BJ (cell line): ENCODE results near the gene PDE6B. TPM values are rescaled to one million over a fixed set of nuclear protein-coding genes. Genes with fewer than 3 reads are reported as not detected.

Experiments used
- CTCF ChIA-PET: fragments of 350-600 bp; formaldehyde crosslinking; extraction: SDS; loops from one replicate; lab custom pipeline; 2021; ENCODE audit warnings: antibody characterized with exemption, inconsistent platforms; lab: Yijun Ruan, JAX
- POLR2A ChIA-PET: fragments of 300-600 bp; sonication (Branson Sonifier 250); formaldehyde crosslinking; extraction: SDS; loops from one replicate; lab custom pipeline; 2021; ENCODE audit warnings: antibody characterized with exemption; lab: Charles Lee
- DNase-seq: peaks from one replicate; pipeline ENCODE4 v3.0.0-alpha.2; 2011; ENCODE audit warnings: low read depth
- H3K27me3 ChIP-seq: 2 replicates; pipeline ENCODE4 v1.6.0; 2011; ENCODE audit warnings: low read length; ENCODE audit not compliant: control insufficient read depth, insufficient read depth
- H3K36me3 ChIP-seq: 2 replicates; pipeline ENCODE4 v1.5.1; 2011; ENCODE audit warnings: low read length; ENCODE audit not compliant: control insufficient read depth, insufficient read depth
- H3K4me3 ChIP-seq: 2 replicates; pipeline ENCODE4 v1.5.1; 2011; ENCODE audit warnings: low read depth, mild to moderate bottlenecking, control low read depth, low read length
- polyA plus RNA-seq: library from polyadenylated mRNA; depleted of rRNA; stranded (reverse); fragments of >200 nt; gene quantifications from 2 replicates; pipeline ENCODE4 v1.2.3, GENCODE V29; 2011
- TF ChIP-seq, protein P1 (sequence below): IDR thresholded peaks from 2 replicates; pipeline ENCODE4 v1.5.1; 2011; ENCODE audit warnings: low read depth, mild to moderate bottlenecking, control low read depth, inconsistent platforms, low read length, moderate library complexity; ENCODE audit not compliant: insufficient read depth

Gene PDE6B
- polyA plus RNA-seq, 1 experiment: 0.10 TPM

DNA sequence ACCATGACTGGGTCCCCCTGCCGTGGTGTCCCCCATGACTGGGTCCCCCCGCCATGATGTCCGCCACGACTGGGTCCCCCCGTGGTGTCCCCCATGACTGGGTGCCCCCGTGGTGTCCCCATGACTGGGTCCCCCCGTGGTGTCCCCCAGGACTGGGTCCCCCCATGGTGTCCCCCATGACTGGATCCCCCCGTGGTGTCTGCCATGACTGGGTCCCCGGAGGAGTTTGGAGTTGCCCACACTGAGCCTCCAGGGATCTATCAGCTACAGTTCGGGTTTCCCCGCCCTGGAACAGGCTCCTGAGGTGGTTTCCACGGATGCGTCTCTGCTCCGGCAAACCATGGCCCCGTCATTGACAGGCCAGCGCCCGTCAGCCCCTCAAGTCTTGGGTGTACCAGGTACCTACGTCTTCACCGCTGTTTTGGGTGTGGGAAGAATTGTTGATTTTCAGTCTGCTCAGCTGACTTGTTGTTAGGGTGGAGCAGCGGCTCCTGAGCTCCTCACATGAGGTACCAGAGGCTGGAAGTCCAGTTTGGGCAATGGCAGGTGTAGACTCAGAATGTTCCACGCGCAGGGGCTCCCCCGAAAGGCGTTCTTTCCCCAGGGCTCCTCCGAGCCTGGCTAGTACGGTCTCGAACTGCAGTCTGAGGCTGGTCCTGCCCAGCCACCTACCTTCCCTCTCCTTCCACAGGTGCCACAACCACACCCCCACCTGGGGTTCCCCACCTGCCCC, 8.3 kb upstream of the PDE6B start:
- DNase-seq: no peak
- CTCF ChIA-PET: no interaction called here
- POLR2A ChIA-PET: no interaction called here
- Histone ChIP-seq H3K36me3 (no peaks in the 10 kb centered on the region), H3K4me3 (no peak overlapping the region), H3K27me3 (0 out of 2 replicates have a peak, but pooled peaks cover 1% of the 10 kb centered on the region)
- TF ChIP-seq, protein P1, sequence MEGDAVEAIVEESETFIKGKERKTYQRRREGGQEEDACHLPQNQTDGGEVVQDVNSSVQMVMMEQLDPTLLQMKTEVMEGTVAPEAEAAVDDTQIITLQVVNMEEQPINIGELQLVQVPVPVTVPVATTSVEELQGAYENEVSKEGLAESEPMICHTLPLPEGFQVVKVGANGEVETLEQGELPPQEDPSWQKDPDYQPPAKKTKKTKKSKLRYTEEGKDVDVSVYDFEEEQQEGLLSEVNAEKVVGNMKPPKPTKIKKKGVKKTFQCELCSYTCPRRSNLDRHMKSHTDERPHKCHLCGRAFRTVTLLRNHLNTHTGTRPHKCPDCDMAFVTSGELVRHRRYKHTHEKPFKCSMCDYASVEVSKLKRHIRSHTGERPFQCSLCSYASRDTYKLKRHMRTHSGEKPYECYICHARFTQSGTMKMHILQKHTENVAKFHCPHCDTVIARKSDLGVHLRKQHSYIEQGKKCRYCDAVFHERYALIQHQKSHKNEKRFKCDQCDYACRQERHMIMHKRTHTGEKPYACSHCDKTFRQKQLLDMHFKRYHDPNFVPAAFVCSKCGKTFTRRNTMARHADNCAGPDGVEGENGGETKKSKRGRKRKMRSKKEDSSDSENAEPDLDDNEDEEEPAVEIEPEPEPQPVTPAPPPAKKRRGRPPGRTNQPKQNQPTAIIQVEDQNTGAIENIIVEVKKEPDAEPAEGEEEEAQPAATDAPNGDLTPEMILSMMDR: no peak

DNA sequence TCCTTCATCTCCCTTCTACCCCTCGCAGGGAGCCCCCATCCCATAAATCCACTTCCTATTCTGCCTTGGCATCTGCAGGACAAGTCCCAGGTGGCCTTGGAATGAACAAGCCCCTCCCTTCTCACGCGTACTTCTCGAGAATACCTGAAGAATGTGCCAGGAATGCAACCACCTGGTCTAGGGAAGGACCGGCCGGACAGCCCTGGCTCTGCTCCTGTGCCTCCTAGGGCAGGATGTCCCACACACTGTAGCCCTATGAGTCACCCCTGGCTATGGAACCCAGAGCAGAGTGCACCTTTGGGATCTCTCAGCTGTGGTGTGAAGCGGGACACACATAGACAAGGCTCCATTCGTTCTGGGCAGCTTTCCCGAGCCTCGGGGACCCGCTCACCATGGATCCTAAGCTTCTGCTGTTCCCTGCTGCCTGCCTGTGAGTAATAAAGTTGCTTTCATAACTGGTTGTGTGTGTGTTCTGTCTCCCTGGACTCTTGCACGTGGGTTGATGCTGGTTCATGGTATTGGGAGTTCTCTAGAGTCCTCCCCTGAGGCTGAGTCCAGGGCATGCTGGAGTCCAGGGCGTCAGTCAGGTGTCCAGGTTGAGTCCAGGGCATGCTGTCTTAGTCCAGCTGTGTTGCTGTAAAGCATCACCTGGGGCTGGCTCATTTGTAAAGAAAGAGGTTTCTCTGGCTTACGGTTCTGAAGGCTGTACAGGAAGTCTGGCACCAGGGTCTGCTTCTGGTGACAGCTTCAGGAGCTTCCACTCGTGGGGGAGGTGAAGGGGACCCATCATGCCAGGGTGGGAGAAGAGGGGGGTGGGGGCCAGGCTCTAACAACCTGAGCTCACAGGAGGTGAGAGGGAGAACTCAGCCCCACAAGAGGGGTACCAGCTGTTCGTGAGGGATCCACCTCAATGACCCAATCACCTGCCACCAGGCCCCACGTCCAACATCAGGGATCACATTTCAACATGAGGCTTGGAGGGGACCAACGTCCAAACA, 7.4 kb upstream of the PDE6B start:
- 0 out of 2 replicates have a peak, but pooled peaks cover 1% of the 10 kb centered on the region for H3K27me3 ChIP-seq
- no peak overlapping the region for H3K4me3 ChIP-seq
- CTCF ChIA-PET: no interaction called here
- TF ChIP-seq, protein P1: no peak
- POLR2A ChIA-PET: no interaction called here
- DNase-seq: no peak
- no peaks in the 10 kb centered on the region for H3K36me3 ChIP-seq

DNA sequence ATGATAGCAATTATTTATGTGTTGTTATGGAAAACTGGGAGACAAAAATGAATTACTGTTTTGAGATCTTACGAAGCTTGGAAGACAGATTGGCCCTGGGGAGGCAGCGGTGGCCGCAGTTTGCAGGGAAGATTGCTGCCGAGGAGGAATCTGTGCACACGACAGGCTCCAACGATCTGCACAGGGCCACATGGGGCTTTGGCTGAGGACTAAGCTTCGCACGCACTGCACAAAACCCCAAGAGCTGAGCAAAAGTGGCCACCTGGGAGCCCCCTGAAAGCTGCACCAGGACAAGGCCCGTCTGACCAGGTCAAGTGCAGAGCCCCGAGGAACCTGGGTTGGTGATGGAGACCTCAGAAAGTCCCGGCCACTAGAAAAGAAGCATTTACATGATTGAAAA, 5.2 kb upstream of the PDE6B start:
- ChIA-PET POLR2A (no interaction called here), CTCF (no interaction called here)
- TF ChIP-seq, protein P1: no peak
- H3K36me3 ChIP-seq: no peaks in the 10 kb centered on the region
- DNase-seq: no peak
- H3K4me3 ChIP-seq: no peak overlapping the region
- H3K27me3 ChIP-seq: no peaks in the 10 kb centered on the region

DNA sequence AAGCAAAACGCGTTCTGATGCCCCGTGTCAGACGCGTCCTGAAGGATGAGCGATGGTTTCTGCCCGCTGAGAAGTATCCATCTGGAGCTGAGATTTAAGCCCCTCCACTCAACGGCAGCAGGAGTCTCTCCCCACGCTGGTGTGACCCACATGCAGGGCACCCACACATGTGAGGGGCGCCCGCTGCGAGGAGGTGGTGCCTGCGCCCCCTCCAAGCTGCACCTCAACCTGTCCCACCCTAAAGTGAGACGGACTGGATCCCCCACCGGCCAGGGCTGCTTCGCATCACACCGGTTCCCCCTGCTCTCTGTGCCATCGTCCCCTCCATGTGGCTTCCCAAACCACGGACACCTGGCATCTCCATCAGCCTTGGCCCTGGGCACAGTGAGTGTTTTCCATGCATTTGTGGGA, 4.5 kb upstream of the PDE6B start:
- TF ChIP-seq, protein P1: no peak
- Histone ChIP-seq H3K27me3 (no peaks in the 10 kb centered on the region), H3K36me3 (no peaks in the 10 kb centered on the region), H3K4me3 (no peak overlapping the region)
- POLR2A ChIA-PET: no interaction called here
- CTCF ChIA-PET: no interaction called here
- no peak for DNase-seq
